ENCODE measurements around the gene GARIN5B.

The GARIN5B gene

GRCh38 chr19:55341595-55342531 lies 21.2 kb downstream of the GARIN5B start:
- in situ Hi-C loops (cut with MboI; ENCODE audit: low sequenced_read_pairs, unreplicated experiment): no loop called here
- no peak for TF ChIP-seq CTCF (IDR thresholded peaks at IDR 0.05; ENCODE audit: borderline replicate concordance, control extremely low read depth, extremely low read depth, insufficient read depth, missing control alignments)
- no peak for DNase-seq (ENCODE audit: low spot score)

GRCh38 chr19:55341171-55341588 lies 21.9 kb downstream of the GARIN5B start:
- in situ Hi-C loops (cut with MboI; ENCODE audit: low sequenced_read_pairs, unreplicated experiment): no loop called here
- no peak for TF ChIP-seq CTCF (IDR thresholded peaks at IDR 0.05; ENCODE audit: borderline replicate concordance, control extremely low read depth, extremely low read depth, insufficient read depth, missing control alignments)
- peak; percentile 94 for DNase-seq (ENCODE audit: low spot score)

GRCh38 chr19:55340784-55341147 lies 22.3 kb downstream of the GARIN5B start:
- DNase-seq (ENCODE audit: low spot score): no peak
- in situ Hi-C loops (cut with MboI; ENCODE audit: low sequenced_read_pairs, unreplicated experiment): no loop called here
- no peak for TF ChIP-seq CTCF (IDR thresholded peaks at IDR 0.05; ENCODE audit: borderline replicate concordance, control extremely low read depth, extremely low read depth, insufficient read depth, missing control alignments)

GRCh38 chr19:55339889-55340783 lies 22.9 kb downstream of the GARIN5B start:
- TF ChIP-seq CTCF (IDR thresholded peaks at IDR 0.05; ENCODE audit: borderline replicate concordance, control extremely low read depth, extremely low read depth, insufficient read depth, missing control alignments): no peak
- peak; percentile 62 for DNase-seq (ENCODE audit: low spot score)
- in situ Hi-C loops (cut with MboI; ENCODE audit: low sequenced_read_pairs, unreplicated experiment): no loop called here

- in situ Hi-C loops (cut with MboI; ENCODE audit: low sequenced_read_pairs, unreplicated experiment): no loop called here
- no peak for TF ChIP-seq CTCF (IDR thresholded peaks at IDR 0.05; ENCODE audit: borderline replicate concordance, control extremely low read depth, extremely low read depth, insufficient read depth, missing control alignments)
- DNase-seq (ENCODE audit: low spot score): peak; percentile 98
Observed at GRCh38 chr19:55339105-55339888, 23.8 kb downstream of the GARIN5B start, which contains the start of gene KMT5C. TSS of gene KMT5C (plus strand) at chr19:55339876. CDS start at chr19:55341937, 2,061 bp downstream.

GRCh38 chr19:55336101-55336500 lies 27.0 kb downstream of the GARIN5B start:
- in situ Hi-C loops (cut with MboI; ENCODE audit: low sequenced_read_pairs, unreplicated experiment): no loop called here
- no peak for DNase-seq (ENCODE audit: low spot score)

More at GRCh38 chr19:55336101-55336500, 27.0 kb downstream of the GARIN5B start:
- TF ChIP-seq CTCF (IDR thresholded peaks at IDR 0.05; ENCODE audit: borderline replicate concordance, control extremely low read depth, extremely low read depth, insufficient read depth, missing control alignments): no peak

Measured in GM13976 (cell line).